Amniotic epithelial cell (primary cell): ENCODE measurements around the gene FOXP1.

ENCODE experiments used
- DNase-seq: peaks from one replicate; pipeline ENCODE4 v3.0.0-alpha.2; 2010; ENCODE audit warnings: low read depth

Gene FOXP1

DNA sequence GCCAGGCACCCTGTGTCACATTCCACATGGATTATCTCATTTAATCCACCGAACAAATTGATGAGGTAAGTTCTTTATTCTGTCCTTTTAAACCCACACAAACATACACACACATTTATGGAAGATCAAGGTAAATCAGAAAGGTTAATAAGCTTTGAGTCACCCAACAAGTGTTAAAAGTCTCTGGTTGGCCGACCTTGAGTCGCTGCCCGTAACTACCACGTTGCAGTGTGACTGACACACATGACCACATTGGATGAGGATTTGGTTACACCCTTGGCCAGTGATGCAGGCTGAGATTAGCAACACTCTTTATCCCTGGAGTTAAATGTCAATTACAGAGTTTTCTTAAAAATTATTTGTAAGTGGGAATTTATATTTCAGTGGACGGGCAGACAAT is 19.2 kb downstream of the FOXP1 start:
- no peak for DNase-seq

DNA sequence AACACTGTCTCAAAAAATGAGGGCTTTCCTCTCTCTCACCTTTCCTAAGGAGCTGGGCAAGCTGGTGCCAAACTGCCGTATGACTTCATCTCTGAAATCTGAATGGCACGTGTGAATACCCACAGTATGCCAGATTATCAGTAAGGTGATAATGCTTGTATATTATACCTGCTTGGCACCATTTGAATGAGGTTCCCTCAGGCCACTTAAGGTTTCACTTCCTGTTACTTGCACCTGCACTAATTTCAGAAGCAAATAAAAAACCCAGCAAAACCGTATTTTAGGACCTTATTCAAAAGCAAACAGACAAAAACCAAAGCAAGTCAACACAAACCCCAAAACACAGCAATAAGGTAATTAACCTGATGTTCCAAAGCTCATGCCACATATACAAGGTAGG is 19.7 kb downstream of the FOXP1 start:
- no peak for DNase-seq

DNA sequence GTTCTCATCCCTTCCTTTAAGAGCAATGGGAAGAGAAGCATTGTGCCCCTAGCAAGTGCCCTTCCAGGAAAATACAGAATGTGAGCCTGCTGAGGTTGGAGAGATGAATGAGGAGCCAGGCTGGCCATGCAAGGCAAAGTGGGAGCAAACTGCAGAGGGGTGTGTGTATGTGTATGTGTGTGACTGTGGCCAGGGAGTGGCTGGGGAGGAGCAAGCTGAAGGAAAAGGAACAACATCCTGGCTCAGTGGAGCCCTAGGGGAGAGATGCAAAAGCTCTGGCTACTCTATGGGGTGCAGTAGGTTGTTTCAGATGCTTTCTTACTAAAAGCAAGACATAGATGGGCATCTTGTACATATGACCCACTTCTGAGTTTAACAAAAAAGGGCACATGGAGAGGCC is 20.6 kb downstream of the FOXP1 start:
- DNase-seq = no peak

DNA sequence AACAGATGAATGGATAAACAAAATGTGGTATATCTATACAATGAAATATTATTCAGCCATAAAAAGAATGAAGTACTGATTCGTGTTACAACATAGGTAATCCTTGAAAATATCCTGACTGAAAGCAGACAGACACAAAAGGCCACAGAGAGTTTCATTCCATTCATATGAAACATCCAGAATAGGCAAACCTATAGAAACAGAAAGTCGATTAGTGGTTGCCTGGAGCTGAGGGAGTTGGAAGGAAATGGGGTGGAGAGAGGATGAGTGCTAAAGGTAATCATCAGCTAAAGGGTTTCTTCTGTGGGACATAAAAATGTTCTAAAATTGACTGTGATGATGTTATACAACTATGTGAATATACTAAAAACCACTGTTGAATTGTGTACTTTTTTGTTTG is 22.9 kb downstream of the FOXP1 start:
- DNase-seq = no peak

DNA sequence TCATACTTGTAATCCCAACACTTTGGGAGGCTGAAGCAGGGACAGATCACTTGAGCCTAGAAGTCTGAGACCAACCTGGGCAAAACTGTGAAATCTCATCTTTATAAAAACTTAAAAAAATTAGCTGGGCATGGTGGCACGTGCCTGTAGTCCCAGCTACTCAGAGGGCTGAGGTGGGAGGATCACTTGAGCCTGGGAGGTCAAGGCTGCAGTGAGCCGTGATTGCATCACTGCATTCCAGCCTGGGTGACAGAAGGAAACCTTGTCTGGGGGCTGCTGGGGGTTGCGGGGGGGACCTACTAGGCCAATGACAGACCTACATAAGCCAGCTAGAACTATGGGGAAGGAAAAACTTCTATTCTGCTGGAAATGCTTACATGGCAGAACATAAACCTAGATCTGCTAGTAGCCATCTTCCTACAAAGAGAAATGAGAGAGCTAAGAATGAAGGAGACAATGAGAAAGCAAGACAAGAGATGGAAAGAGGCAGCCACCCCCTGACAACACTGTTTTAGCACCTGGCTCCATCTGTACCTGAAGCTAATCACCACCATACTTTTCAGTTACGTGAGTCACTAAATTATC is 23.9 kb downstream of the FOXP1 start:
- DNase-seq = no peak

DNA sequence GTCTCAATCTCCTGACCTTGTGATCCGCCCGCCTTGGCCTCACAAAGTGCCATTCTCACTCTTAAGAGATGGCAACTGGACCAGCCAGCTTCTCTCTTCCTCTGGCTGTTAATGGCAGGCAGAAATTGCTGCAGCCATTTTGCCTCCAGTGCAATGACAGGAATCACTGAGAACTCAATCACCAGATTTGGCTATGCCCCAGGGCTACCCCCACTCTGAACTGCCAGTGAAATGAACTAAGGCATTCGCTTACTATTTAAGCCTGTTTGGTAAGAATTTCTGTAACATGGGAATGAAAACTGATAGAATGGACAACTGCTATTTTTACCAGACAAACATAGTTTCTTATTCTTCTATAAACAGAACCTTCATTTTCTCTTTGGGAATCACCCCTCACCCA is 24.5 kb downstream of the FOXP1 start:
- DNase-seq = no peak

DNA sequence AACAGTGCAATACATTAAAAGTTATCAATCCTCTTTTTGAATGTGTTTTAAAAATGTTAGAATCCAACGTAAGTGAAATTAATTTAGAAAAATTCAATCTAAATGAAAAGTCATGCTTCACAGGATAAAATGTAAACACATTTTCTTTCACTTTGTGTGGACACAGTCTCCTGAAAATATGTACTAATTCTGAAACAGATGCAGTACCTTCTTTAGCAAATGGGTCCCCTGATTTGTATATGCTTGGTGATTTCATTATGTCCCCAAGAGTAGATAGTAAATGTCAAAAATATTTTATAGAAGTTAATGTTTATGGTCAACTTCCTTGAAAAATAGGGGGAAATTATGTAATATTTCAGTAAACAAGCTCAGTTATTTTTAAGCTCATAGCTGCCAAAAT is 28.9 kb downstream of the FOXP1 start:
- DNase-seq = no peak

DNA sequence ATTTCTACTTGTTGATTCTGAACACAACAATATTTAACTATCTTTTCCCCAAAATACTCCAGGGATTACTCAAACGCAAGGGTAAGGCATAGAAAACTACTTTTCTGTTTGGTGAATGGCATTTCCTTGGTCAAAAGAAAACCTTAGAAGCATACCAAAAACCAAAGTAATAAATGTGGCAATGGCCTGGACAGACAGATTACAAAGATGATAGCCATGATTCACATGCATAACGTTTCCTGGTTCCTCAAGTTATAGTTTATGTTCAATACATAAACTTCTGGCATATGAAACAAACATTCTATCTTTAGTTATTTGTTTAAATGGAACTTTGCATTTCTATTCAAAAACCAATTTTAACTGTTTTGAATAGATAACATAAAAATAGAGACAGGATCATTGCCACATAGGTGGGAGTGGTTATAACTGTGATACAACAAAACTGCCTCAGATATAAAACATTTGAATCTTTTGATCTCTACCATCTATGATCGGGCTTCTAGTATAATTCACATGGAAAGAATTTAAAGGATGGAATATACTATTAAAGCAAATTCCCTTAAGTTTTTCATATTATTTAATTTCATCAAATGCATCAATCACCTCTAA is 32.1 kb downstream of the FOXP1 start:
- peak; percentile 68 for DNase-seq

DNA sequence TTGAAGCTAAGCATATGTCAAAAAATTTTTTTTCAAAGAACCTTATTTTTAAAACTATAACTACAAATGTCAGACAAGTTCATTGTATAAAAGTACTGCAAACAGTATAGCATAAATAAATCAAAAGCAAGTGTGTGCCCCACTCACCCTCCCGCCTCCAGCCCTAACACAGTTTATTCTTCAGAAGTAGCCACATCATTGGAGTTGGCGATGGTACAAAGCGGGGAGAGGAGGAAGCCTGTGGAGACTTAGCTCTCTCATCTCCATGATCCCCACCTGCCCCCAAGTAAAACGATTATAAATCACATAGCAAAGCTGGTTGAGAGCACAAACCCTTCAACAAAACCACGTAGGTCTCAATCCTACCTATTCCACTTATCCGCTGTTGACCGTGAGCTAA is 33.6 kb downstream of the FOXP1 start:
- no peak for DNase-seq

DNA sequence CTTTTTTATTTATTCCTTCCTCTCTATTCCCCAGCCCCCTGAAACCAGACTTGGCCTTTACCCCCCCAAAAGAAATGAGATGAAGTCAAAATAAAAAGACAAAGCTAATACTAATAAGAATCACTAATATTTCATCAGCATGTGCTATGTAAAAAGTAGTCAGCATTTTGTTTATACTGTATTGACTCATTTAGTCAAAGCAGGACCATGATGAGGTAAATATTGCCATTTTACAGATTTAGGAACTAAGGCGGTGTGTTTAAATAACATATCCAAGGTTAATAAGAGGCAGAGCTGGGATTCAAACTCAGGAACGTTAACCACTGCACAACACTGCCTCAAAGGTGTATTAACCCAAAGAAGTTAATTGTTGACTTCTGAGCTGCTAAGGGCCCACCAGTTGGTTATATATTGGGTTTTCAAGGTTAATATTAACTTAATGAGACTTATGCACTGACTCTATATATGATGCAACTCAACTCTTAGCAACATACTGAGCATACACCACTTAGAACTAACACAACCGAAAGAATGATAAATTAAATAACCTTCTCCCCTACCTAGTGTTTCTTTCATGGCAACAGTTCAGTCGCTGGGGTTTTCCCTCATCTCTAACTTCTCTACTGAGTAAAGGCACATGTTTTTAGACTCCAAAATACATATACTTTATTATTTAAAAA is 34.7 kb downstream of the FOXP1 start:
- DNase-seq = no peak

DNA sequence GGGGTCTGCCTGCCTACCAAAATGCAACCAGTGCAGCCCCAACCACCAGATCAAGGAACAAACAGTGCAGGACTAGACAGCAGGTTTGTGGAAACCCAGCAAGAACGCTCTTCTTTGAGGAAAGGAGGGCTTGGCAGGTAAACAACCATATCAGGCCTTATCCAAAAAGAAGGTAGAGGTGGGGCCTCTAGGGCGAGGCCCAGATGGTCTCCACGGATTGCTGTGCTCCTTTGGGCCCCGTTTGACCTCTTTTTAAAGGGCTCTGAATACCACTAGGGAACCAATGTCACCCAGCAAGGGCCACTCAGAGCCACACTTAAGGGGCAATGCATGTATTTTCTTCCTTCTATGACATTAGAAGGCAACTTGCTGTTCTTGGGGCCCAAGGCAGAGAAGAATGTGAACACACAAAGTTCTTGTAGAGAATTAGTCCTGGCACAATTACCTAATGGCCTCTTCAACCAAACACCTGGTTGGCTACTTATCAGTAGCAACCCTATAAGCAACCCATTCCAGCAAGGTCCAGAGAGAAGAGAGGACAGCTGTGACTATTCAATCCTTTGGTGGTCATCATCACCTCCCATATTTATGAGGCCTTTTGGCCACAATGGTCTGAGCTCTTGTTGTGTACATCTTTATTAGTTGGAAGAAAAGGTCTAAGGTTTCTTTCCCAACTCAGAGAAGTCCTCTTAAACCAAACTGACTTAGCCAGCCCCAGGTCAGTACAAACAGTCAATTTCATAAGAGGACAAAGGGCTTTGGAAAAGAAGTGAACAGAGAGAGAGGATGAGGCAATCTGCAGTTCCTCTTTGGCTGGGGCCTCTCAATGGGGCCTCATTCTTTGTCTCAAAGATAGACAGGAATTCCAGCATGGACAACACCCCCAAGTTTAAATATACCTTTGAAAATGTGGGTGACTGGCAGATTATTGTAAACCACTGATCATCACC is 36.0 kb downstream of the FOXP1 start:
- peak; percentile 60 for DNase-seq

DNA sequence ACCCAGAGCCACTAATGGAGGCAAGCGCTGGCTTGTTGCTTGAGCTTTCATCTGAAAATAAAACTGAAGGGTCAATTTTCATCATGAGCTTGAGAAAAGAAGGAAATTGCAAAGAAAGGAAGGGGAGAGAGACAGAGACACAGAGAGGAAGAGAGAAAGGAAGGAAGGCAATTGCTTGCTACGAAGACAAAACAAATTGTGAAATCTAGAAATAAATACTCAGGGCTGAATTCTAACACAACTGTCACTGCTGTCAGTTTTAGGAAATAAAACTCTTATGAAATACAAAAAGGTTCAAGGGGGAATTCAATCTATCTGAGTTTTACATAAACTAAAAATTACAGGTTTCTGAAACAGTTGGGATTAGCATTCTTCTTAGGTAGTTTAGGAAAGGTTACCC is 36.7 kb downstream of the FOXP1 start:
- DNase-seq = no peak

DNA sequence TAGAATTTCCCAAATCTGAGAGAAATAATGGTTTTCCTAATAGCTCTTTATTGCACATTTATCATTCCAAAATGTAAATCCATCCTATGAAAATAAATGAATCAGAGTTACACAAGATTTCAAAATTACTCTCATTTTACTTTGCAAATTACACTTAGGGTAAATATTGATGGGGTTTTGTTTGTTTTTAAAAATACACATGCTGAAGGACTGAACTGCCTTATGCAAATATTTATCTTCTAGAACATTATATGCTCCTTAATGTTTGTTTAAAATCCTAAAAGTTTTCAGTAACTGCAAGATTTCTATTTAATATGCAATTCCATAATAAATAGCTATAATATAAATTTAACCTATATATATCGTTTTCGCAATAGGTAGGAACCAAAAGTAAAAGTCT is 38.2 kb downstream of the FOXP1 start:
- DNase-seq = no peak

DNA sequence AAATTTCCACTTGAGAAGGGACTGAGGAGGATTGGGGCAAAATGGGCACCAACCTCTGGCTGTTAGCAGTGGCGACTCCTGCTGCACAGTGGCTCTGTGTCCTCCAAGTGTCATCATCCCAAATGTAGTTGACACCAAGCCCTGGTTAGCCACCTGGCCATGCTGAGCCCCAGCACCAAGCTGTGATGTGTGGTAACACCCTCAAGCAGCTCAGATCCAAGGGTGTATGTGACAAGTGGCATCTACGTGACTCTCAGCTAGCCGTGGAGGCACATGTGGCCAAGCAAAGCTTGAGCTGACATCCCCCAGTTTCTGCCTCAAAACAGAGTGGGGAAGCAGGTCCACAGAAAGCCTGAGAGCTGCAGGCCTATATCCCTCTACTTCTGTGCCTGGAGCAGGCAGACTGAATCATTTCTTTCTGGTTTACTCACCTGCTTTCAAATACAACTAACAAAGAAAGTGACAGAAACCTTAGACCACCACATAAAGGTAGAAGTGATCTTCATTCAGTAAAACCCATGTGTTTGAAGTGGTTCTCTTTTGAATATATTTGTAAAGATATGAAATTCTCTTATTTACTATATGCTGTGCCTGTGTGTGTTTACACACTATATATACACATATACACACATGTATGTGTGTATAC is 40.0 kb downstream of the FOXP1 start:
- no peak for DNase-seq

DNA sequence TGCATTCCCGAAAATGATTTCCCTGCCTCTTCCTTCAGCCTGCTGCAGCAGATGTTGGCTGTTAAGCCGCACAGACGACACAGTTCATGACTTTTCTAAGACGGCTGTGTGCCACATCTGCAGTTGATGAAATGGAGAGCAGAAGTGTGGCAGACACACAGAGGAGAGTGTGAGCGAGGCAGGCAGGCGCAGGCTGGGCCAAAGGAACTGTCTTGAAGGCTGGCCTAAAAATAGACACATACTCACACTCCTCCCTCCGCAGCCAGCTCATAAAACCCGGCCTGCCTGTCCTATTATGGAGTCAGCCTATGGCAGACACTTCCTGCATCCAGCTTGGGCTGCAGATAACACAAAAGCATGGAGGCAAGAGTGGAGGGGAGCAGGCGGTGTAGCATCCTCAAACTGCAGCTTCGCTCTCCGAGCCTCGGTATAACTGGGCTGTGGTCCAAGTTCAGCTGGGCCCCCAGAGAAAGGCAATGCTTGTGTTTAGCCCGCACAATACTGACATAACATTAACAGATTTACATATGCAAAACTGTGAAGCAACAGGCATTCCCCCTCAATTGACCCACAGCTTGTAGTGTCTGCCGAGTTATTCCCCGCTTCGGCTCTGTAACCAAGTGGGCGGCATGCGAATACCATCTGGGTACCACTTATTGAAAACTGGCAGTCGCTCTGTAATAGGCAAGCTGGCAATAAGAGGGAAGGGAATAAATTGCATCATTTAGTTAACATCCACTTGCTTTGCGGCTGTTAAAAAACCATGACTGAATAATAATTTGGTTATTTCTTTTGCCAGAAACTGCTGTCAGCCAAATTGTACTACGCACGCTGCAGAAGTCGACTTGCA is 40.8 kb downstream of the FOXP1 start:
- DNase-seq = peak; percentile 82

DNA sequence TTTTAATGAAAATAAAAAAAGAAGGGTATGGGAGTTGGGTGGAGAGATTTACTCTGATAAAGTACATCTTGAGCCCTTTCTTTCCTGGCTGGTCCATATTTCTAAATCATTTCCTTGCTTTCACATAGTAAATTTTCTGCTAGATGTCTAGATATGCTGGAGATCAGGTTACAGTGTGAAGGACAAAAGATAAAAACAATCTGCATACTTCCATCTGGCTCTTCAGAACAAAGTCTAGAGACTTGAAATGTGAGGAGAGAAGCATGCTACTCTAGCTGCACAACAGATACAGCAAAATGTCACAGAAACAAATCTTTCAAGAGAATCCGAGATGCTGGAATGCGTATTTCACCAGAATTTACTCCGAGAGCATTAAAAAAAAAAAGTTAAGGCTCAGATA is 42.2 kb downstream of the FOXP1 start:
- DNase-seq = peak; percentile 62

DNA sequence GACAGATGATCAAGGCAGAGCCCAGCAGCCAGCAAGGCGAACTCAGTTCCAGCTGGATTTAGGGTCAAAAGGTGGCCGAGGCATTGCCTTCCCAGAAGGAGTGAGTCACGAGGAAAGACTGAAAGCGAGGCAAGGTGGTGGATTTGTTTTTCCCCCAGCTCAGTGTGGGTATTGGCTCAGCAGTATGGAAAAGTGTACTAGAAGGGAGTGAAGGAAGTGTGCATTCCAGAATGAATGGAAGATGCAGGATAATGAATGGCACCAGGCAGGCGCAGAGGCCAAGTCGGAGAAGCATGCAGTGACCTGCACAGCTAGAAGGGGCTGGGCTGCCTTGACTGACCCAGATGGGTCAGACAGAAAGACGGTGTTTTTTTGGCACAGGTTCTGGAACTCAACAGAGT is 46.3 kb downstream of the FOXP1 start:
- peak; percentile 98 for DNase-seq

DNA sequence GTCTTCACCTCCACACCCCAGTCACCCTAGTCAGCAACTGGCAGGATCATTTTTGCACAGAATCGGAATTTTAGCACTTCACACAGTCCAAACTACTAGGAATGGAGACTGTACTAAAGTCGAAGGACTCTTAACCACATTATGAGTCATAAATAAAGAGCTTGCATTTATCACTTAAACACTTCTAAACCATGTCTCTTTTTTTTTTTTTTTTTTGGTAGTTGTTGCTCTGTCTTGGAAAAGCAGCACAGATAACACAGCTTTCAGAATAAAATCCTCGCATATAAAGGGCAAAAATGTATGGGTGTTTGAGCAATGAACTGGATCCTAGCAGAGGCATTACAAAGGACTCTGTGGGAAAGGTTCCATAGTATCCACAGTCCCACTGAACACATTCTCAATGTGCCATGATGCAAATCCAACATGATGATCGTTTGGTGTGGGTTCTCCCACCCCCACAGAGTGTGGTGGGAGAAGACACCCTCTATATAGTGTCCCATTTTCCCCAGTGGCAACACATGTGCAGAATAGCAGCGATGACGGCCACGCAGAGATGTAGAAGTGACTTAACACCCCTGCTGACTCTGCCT is 47.1 kb downstream of the FOXP1 start:
- peak; percentile 90 for DNase-seq

DNA sequence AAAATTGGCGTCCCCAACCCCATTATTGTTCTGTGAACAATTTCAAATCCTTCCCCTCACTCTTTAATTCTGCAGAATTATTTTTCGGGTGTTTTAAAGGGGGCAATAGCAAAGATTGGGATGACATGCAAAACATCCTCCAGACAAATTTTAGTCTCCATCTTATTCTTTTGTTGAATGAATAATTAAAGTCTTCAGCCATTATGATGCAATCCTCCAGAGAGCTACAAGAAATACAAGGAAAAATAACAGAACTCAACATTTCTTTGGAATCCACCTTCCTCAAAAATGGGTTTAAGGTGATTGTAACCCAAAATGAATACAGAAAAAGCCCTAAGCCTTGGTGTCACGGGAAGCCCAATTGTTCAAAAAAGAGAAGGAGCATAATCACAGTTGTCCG is 49.9 kb downstream of the FOXP1 start:
- no peak for DNase-seq

DNA sequence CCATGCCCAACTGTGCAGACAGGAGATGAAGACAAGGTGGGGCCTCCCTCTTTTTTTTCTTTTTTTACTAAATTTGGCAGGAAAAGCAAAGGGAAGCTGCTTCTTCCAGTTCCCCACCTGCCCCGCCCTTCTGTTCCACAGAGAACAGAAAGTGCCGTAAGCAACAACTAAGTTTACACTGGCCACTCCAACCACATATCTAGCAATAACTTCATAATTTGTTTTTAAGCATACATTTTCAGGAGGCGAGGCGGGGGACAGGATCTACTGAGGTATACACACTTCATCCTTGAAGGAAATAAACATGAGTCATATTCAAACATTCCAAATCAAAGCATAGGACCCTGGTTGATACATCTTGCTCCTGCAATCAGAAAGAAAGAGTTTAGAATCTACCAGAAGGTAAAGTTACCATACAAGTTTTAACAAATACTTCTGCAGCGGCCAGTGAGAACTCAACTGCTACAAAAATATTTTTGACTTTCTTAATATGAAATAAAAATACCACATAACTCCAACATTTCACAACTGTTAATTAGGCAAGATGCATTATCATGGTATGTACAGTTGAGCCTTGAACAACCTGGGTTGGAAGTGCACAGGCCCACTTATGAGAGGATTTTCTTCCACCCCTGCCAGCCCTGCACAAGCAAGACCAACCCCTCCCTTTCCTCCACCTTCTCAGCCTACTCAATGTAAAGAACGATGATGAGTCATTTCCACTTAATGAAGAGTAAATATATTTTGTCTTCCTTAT is 50.7 kb downstream of the FOXP1 start:
- peak; percentile 79 for DNase-seq
